Suppressor macrophage treated with lipopolysaccharide for 4 hours (primary cell): Measurements from ENCODE around the gene NRDE2.
"Not testable (repeated sequence)": the region's sequence is repeated elsewhere in the genome, so short reads cannot be mapped to it uniquely, and the experiment has no call there.

ENCODE experiments used
- DNase-seq: peaks from one replicate; pipeline ENCODE4 v3.0.0-alpha.2; 2020

NRDE2 gene

DNA sequence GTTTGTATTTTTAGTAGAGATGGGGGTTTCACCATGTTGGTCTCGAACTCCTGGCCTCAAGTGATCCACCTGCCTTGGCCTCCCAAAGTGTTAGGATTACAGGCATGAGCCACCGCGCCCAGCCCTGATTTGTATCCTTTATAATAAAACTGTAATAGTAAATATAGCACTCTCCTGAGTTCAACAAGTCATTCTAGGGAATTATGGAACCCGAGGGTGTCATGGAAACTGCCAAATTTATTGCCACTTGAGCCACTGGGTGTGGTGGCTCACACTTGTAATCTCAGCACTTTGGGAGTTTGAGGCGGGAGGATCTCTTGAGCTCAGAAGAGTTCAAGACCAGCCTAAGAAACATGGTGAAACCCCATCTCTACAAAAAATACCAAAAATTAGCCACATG is 9.5 kb upstream of the NRDE2 start:
- DNase-seq, result not testable (repeated sequence)

DNA sequence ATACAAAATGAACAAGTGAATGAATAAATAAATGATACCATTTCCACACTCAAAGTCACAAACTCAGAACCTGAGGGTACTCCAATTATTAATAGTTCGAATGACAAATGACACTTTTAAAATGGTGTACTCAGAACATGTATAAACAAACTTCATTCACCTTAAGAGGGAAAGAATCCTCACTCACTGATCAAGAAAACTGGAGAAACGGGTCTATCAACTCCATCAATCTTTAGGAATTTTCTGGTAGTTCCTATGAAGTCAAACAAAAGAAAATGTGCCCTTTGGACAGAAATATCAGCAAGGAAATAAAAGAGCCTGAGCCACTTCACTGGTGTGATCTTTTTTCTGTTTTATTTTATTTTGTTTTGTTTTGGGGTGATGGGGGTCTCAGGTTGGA is 5.2 kb upstream of the NRDE2 start:
- DNase-seq, result no peak

DNA sequence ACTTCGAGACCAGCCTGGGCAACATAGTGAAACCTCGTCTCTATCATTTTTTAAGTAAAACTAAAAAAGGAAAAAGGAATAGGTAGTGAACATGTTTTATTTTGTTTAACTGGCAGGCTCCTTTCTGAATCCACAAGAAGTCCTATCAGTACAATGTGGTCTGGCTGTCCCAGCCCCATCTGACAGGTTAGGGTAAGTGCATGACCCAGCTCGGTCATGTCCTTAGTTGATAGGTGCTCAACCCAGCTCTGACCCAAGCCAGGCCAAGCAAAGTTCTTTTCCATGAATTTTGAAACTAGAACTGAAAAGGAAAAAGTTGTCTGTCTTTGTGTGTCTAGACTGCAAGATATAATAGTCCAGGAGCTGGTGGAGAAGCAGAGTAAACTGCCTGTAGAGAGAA is 4.7 kb upstream of the NRDE2 start:
- DNase-seq, result no peak

DNA sequence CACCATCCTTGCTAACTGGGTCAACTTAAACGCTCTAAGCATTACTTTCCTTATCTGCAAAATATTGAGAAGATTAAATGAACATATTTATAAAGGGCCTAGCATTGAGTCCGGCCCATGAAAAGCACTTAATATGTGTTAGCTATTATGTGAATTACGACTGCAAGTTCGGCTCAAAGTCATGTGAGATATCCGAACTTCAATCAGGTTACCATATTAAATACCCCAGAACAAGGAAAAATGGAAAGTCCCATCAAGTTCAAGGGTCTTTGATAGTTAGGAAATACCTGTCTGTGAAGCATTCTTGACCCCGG is 487 bp upstream of the NRDE2 start:
- no peak for DNase-seq

DNA sequence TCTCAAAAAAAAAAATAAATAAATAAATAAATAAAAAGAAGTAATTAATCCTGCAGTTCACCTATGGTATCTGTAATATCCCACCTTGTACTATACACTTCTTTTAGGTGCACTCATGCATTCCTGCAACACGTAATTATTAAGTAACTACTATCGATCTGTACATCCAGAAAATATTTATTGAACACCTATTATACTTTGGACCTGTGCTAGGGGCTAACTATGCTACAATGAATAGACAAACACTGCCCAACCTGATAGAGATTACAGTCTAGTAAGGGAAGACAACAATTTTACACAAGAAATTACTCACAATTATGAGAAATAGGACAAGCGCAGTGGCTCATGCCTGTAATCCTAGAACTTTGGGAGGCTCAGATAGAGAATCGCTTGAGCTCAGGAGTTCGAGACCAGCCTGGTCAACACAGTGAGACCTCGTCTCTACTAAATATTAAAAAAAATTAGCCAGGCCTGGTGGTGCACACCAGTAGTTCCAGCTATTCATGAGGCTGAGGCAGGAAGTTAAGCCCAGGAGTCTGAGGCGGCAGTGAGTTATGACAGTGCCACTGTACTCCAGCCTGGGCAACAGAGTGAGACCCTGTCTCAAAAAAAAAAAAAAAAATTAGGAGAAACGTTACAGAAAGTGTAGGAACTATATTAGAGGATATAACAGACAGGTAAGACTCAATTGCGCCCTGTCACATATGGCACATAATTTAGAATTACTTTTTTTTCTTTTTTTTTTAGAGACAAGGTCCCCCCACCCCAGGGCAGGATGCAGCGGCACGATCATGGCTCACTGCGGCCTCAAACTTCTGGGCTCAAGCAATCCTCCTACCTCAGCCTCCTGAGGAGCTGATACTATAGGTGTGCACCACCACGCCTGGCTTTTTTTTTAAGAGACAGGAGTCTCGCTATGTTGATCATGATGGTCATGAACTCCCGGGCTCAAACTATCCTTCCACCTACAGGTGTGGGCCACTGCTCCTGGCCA is 1.2 kb downstream of the NRDE2 start:
- DNase-seq, result no peak

DNA sequence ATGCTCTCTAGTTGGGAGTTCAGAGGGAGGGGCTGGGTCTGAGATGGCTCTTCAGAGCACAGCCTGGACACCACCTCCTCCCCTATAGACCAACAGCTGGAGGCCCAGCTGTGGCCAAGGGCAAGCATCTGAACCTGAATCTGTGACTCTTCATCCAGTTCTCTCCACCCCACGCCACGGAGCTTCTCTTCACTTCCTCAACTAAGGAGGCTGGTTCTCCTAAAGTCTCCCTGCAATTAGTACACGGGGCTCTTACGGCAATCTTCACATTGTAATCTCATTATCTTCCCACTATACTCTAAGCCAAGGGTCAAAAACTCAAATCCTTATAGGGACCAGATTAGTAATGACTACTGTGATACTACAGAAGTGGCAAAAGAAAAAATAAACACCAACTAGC is 9.8 kb downstream of the NRDE2 start:
- peak; percentile 26 for DNase-seq

DNA sequence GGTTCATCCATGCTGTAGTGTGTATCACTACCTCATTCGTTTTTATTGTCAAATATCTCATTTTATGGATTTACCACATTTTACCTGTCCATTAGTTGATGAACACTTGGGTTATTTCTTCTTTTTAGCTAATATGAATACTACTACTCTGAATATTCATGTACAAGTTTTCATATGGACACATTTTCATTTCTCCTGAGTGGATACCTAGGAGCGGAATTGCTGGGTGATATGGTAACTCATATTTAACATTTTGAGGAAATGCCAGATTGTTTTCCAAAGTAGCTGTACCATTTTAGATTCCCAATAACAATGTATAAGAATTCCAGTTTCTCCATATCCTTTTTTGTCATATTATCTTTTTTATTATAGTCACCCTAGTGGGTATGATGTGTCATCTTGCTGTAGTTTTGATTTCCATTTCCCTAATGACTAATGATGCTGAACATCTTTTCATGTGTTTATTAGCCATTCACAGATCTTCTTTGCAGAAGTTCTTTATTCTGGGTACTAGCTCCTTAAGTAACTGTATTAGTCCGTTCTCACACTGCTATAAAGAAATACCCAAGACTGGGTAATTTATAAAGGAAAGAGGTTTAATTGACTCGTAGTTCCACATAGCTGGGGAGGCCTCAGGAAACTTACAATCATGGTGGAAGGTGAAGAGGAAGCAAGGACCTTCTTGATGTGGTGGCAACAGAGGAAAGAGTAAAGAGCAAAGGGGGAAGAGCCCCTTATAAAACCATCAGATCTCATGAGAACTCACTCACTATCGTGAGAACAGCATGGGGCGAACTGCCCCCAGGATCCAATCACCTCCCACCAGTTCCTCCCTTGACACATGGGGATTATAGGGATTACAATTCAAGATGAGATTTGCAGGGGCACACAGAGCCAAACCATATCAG is 11.9 kb downstream of the NRDE2 start:
- DNase-seq, result peak; percentile 75

DNA sequence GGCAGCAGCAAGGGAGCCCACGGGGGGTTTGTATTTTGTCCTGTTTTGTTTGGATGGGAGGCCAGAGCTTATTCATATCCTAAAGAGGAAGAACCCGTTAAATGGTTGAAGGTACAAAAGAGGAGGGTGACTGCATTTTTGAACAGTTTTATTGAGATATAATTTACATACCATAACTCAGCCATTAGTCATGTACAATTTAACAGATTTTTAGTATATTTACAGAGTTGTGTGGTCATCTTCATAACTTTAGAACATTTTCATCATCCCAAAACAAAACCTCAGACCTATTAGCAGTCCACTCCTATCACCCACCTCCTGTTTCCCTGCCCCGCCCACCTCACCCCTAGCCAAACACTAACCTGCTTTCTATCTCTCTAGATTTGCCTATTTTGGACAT is 12.6 kb downstream of the NRDE2 start:
- DNase-seq, result no peak

DNA sequence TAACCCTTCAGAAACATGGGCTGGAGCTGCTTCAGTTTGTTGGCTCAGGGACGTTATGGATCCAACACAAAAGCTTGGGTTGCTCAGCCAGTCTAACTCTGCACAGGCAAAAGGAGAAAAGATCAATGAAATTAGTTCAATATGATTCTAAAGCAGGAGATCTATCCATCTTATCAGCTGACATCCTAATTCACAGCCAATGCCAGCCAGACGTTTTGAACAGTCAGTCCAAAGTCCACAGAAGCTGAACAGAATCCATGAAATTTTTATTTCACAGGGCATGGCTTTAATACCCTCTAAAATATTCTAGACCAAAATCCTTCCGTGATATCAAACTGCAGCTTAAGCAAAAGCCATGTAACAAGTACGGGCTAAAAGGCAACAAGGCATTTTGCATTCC is 13.7 kb downstream of the NRDE2 start:
- DNase-seq, result no peak

DNA sequence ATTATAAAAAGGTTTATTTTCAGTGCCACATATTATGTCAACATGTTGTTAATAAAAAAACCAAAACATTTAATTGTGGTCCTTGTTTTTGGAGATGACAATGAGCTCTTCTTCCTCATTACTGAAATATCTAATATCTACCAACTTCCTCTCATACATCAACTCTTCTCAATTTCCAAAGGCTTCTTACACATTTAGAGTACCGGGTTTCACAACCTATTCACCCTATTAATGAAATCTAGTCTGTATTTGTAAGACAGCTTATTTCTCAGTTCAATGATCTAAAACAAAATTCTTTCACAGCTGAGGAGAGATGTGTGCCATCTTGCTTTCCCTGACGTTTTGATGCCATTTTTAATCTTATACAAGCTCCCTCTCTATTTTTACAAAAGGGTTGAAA is 14.5 kb downstream of the NRDE2 start:
- DNase-seq, result no peak

DNA sequence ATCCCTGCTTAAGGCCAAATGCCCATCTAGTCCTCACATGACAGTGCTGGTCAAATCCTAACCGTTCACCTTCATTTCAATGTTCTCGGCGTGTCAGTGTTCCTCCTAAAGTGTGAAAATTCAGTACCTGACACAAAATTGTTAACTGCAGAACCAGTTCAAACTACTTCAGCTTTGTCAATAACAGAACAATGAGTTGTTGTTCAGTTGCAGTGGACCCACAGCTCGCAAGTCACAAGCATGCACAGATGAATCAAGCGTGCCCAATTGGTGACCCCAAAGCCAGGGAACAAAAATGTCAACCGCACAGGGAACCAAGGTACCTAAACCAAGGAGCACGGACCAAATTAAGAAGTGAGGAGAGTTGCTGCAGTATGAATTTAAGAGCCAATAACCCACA is 23.2 kb downstream of the NRDE2 start:
- no peak for DNase-seq

DNA sequence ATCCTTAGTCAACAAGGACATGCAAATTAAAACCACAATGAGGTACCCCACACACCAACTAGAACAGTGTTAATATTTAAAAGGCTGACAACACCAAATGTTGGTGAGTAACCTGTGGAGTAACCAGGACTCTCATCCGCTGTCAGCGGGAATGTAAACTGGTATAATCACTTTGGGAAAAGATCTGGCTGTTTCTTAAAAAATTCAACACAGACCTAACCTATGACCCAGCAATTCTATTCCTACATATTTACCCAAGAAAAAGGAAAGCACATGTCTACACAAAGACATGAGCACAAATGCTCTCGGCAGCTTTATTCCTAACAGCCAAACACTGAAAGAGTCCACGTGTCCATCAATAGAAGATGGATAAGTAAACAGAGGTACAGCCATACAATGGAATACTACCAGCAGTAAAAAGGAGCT is 26.6 kb downstream of the NRDE2 start:
- no peak for DNase-seq

DNA sequence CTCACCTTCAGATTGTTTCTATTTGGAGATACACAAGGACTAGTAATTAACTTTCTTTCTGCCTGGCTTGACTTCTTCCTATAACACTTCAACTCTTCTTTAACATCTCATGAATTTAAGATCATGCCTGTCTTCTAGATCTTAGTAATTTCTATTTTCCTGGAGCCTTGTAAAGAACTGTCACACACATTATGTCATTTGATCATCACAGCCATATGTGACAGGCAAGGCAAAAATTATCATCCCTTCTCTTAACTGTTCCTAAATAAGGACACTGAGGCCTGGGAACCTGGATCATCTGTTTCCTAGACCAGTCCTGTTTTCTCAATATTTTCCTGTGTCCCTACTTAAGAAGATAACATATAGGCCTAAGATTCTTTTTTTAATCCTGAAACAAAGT is 27.2 kb downstream of the NRDE2 start:
- no peak for DNase-seq

DNA sequence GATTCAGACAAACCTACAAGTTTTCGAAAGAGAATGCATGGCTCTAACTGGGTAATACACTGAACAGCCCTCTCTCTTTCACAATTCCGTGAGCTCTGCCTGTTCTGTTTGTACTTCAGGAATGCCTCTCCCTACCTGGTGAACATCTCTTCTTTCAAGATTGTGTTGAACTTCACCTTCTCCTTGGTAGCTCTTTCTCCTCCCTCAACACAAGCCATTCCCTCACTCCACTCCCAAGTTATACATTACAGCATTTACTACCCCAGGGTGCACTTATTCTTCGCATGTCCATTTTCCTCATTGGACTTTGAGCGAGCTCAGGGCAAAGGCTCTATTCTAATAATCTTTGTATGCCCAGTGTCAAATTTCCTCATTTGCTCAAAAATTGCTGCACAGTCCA is 28.3 kb downstream of the NRDE2 start:
- DNase-seq, result no peak

DNA sequence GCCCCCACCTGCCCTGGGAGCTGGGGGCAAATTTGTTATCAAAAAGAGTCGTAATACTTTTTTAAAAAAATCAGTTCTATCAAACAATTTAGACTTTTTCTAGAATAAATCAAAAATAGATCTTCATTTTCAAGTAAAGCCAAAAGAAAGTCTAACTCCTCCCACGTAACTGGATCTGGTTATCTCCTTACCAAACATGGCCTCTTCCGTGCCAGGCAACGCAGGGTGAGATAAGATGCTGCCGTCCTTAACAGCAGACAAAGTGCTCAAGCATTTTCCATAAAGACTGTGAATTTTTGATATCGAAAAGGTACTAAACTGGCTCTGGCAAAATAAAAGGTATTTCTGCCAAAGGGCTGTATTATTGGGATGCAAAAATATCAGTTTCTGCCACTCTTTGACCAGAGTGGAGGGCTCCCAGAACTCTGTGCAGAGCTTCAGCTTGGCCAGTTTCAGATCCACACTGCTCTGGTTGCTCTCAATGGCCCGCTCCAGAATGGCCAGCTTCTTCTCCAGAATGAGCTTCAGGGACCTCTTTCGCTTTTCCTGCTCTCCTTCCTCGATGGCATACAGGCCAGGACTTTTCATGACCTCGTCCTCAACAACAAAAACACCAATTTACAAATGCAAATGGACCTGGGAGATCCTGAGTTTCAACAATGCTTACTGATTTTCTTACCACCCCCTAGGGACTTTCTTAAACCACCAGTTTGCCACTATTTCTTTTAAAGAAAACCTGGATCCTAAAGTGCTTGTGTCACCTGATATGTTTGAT is 29.0 kb downstream of the NRDE2 start:
- DNase-seq, result no peak

DNA sequence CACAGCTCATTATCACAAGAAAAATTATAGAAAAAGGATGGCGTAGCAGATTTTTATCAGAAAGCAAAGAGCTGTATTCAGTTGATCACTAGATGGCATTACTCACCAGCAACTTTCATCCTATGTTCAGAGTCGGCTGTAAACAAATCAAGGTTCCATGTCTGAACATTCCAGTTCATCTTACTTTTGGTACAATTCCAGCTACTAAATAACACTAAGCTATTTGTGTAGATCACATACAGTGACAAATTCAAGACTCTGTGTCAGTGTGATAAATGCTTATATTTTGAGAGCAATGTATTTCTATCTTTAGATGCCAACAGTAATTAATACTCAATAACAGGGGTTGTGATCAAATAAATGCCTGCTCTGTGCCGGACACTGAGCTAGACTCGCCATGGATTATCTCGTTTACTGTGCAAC is 30.1 kb downstream of the NRDE2 start:
- no peak for DNase-seq

DNA sequence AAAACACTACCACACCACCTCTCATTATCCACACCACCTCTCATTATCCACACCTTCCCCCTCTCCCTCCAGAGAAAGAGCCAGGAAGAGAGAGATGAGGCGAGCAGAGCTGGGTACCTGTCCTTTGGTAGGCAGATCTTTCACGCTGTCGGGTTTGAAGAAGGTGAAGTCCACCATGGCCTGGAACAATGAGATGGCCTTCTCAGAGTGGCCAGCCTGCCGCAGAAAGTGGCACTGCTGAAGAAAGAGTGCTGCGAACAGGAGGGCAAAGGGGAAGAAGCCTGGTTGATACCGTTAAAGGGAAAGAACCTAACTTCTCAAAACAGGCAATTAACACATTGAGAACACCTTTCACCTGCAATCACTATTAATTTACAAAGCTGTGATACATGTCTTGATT is 30.6 kb downstream of the NRDE2 start:
- DNase-seq, result no peak

DNA sequence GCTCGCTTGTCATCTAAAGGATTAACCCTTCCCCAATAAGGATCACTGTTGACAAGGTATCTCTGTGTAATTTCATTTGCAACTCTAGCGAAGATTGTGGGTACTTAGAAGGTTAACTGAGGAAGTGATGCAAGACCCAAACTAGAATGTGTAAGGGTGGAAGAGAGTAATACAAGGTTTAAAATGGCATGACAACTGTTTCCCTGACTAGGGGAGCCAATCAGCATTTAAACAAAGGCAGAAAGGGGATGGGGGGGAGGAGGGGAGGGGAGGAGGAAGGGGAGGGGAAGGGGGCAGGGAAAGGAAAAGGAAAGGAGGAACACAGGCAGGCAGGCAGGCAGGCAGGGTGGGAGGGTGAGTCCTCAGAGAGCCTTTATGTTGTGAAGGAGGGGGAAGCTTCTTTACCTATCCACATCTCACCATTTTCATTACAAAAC is 31.1 kb downstream of the NRDE2 start:
- peak; percentile 35 for DNase-seq

DNA sequence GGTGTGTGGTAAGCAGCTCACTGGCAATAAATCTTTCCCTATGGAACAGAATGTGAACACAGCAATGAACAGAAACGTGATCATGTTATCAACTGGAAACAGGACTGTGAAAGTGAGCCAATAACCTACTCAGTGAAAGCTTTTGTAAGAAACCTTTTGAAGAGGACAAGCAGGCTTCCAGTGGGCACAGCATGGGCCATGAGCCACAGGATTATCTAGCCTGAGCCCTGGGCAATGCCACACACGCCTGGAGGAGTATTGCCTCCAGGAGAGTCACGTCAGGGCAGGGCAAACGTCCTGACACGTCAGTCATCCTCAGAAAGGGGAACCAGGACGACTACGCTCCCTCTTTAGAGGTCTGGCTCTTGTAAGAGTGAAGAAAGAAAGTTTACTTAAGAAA is 32.3 kb downstream of the NRDE2 start:
- DNase-seq, result peak; percentile 86

DNA sequence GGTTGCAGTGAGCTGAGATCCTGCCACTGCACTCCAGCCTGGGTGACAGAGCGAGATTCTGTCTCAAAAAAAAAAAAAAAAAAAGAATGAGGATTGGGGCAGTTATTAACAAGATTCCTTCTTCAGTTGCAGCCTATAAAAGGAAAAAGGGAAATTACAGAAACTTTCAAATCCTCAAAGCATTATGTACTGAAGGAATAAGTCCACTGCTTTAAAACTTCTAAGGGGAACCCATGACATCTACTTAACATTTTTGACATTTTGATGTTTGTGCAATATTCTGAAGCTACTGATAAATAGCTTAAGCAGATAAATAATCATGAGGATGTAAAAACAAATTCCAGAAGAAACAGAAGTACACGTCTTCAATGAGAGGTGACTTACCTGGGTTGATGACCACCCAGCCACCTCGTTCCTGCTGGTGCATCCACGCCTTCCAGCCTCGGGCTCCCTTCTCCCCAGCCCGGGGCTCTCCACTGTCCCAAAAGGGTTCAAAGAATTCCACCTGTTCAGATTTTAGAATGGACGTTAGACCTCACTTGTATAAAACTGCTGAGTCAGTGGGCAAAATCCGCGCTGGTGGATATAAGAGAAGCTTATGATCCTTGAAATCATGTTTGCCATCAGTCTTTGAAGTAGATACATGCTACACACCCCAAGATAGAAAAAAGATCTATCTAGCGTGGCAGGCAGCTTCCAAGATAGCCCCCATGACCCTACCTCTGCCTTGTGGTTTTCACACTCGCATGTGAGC is 33.7 kb downstream of the NRDE2 start:
- DNase-seq, result no peak

DNA sequence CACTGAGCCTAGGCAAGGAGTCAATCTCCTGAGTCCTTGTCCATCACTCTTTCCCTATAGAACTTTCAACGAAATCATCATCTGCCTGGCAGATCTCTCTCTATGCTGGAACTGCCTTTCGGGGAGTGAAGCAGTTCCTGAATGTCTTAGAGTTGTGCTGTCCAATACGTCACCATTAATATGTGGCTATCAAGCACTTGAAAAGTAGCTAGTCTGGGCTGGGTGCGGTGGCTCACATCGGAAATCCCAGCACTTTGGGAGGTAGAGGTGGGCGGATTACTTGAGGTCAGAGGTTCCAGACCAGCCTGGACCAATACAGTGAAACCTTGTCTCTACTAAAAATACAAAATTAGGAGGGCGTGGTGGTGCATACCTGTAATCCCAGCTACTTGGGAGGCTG is 35.1 kb downstream of the NRDE2 start:
- DNase-seq, result no peak

DNA sequence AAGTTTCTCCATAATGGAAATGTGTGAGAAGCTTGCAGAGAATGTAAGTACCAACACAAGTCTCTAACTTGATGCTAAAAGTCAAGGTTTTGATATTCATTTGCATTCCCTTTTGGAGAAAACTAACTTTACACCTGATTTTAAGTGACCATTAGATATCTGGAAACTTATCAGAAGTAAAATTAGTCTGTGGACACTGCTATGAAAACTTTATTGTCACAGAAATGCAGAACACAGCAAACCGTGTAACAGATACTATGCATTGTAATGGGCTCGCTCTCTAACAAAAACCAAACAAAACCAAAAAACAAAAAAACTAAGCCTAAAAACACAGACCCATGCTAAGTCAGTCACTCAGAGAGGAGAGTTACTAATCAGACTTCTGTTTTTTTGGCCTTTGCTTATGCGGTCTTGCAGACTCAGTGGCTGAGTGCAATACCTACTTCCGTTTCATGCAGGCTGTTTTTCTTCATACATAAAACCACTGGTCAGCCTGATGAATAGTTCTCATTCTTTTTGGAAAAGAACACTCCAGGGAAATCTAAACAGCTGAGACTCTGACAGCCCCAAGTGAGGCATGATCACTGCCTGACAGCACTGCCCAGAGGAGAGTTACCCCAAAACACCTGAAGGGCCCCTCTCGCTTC is 35.7 kb downstream of the NRDE2 start:
- DNase-seq, result peak; percentile 81
